ENCODE measurements around the gene MPC1. TPM values are rescaled to one million over a fixed set of nuclear protein-coding genes. Genes with fewer than 3 reads are reported as not detected.

The MPC1 gene
- total RNA-seq, 4 donors from 2014 or later = 90.8 to 131 (median 129) TPM

DNA sequence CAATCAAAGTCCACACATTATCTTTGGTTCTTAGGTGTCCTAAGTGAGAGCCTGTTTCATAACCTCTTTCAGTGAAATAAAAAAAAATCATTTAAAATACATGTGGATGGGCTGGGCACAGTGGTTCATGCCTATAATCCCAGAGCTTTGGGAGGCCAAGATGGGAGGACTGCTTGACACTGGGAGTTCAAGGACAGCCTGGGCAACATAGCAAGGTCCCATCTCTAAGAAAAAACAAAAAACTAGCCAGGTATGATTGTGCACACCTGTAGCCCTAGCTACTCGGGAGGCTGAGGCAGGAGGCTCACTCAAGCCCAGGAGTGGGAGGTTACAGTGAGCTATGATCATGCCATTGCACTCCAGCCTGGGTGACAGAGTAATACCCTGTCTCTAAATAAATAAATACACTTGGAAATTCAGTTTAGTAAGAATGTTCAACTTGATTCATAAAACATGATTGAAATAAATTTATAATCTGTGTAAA lies 3.6 kb downstream of the MPC1 start:
- no peak for DNase-seq
- 100% methylated on average over 1 of the region's 1 CpG for WGBS, 2 donors (ENCODE audit: low coverage in 1 of 2)
- Histone ChIP-seq H3K9me3 (no peaks in the 10 kb centered on the region), H3K36me3 (no peaks in the 10 kb centered on the region), H3K27ac (no peak overlapping the region), H3K27me3 (no peaks in the 10 kb centered on the region), H3K4me3 (no peak overlapping the region), H3K4me1 (peaks cover 0 to 23% (median 6%) of the 10 kb centered on the region in 4 donors)
- TF ChIP-seq CTCF (IDR thresholded peaks at IDR 0.05) (no peak), POLR2AphosphoS5 (IDR thresholded peaks at IDR 0.05) (no peak), EP300 (IDR thresholded peaks at IDR 0.05; ENCODE audit: low read depth) (no peak), POLR2A (IDR thresholded peaks at IDR 0.05) (no peak)
- intact Hi-C loops (cut with DNase I; ENCODE audit: low total_unique reads) (no loop called here), in situ Hi-C loops (cut with MboI; ENCODE audit: low pct_ligation_motif_present in 1 of 4, low pct_unique_long_range_greater_than_20kb in 1 of 4, low sequenced_read_pairs in 3 of 4) (loop anchor here in 1 of 4 donors (25.0 kb wide), 1 partner anchor 492 kb away; no protein-coding TSS in a partner anchor)

DNA sequence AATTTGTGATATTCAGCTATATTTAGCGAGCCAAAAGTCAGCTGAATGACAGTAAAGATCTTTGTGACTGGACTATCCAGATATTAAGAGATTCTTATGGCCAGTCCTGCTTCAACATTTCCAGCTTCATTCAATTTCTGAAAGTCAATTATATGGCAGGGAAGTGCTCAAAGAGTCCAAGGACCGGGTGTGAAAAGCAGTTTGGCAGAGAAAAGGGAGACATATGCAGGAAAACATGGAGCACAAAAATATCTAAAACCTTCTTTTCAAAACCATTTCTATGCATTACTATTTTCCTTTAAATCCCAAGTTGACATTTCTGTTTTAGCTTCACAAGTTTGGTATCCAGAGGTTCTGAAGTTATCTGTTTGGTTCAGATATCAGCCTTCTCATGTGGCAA lies 5.0 kb downstream of the MPC1 start:
- WGBS, 2 donors (ENCODE audit: low coverage in 1 of 2) = 48 to 50% methylated on average over 2 of the region's 2 CpGs
- Histone ChIP-seq H3K27me3 (no peaks in the 10 kb centered on the region), H3K9me3 (no peaks in the 10 kb centered on the region), H3K27ac (no peak overlapping the region), H3K4me3 (no peak overlapping the region), H3K4me1 (peaks cover 0 to 20% (median 2%) of the 10 kb centered on the region in 4 donors), H3K36me3 (no peaks in the 10 kb centered on the region)
- DNase-seq = no peak
- no peak for TF ChIP-seq POLR2AphosphoS5 (IDR thresholded peaks at IDR 0.05)
- TF ChIP-seq CTCF (IDR thresholded peaks at IDR 0.05) = no peak
- TF ChIP-seq POLR2A (IDR thresholded peaks at IDR 0.05) = no peak
- no peak for TF ChIP-seq EP300 (IDR thresholded peaks at IDR 0.05; ENCODE audit: low read depth)
- in situ Hi-C loops (cut with MboI; ENCODE audit: low pct_ligation_motif_present in 1 of 4, low pct_unique_long_range_greater_than_20kb in 1 of 4, low sequenced_read_pairs in 3 of 4) (loop anchor here in 1 of 4 donors (25.0 kb wide), 1 partner anchor 490 kb away; no protein-coding TSS in a partner anchor), intact Hi-C loops (cut with DNase I; ENCODE audit: low total_unique reads) (no loop called here)

- TF ChIP-seq CTCF (IDR thresholded peaks at IDR 0.05) = no peak
- TF ChIP-seq POLR2AphosphoS5 (IDR thresholded peaks at IDR 0.05) = no peak
- no peak for TF ChIP-seq EP300 (IDR thresholded peaks at IDR 0.05; ENCODE audit: low read depth)
- TF ChIP-seq POLR2A (IDR thresholded peaks at IDR 0.05) = no peak
- no peak overlapping the region for H3K4me3 ChIP-seq
- 93% methylated on average over 1 of the region's 1 CpG; no CpG with 5 or more reads in 1 of the 2 donors for WGBS, 2 donors (ENCODE audit: low coverage in 1 of 2)
- H3K27ac ChIP-seq = no peak overlapping the region
- no peaks in the 10 kb centered on the region for H3K9me3 ChIP-seq
- intact Hi-C loops (cut with DNase I; ENCODE audit: low total_unique reads) (no loop called here), in situ Hi-C loops (cut with MboI; ENCODE audit: low pct_ligation_motif_present in 1 of 4, low pct_unique_long_range_greater_than_20kb in 1 of 4, low sequenced_read_pairs in 3 of 4) (loop anchor here in 1 of 4 donors (25.0 kb wide), 1 partner anchor 488 kb away; no protein-coding TSS in a partner anchor)
- no peaks in the 10 kb centered on the region for H3K27me3 ChIP-seq
- H3K4me1 ChIP-seq = peaks cover 0 to 11% (median 0%) of the 10 kb centered on the region in 4 donors
- no peaks in the 10 kb centered on the region for H3K36me3 ChIP-seq
- DNase-seq = no peak
These were observed 7.7 kb downstream of the MPC1 start for GRCh38 chr6:166375013-166375412.

- in situ Hi-C loops (cut with MboI; ENCODE audit: low pct_ligation_motif_present in 1 of 4, low pct_unique_long_range_greater_than_20kb in 1 of 4, low sequenced_read_pairs in 3 of 4) (no loop called here), intact Hi-C loops (cut with DNase I; ENCODE audit: low total_unique reads) (no loop called here)
- Histone ChIP-seq H3K36me3 (peaks cover 0 to 11% (median 2%) of the 10 kb centered on the region in 4 donors), H3K4me1 (no peaks in the 10 kb centered on the region), H3K27me3 (no peaks in the 10 kb centered on the region), H3K27ac (no peak overlapping the region), H3K4me3 (no peak overlapping the region), H3K9me3 (no peaks in the 10 kb centered on the region)
- no peak for DNase-seq
- 90 to 95% methylated on average over 3 of the region's 3 CpGs for WGBS, 2 donors (ENCODE audit: low coverage in 1 of 2)
- no peak for TF ChIP-seq POLR2AphosphoS5 (IDR thresholded peaks at IDR 0.05)
- TF ChIP-seq EP300 (IDR thresholded peaks at IDR 0.05; ENCODE audit: low read depth) = no peak
- no peak for TF ChIP-seq CTCF (IDR thresholded peaks at IDR 0.05)
- TF ChIP-seq POLR2A (IDR thresholded peaks at IDR 0.05) = no peak
These were observed 12.3 kb downstream of the MPC1 start for GRCh38 chr6:166370489-166370888.

Data from transverse colon (tissue), 4 donors.